Activated CD8-positive, alpha-beta memory T cell treated with anti-CD3 and anti-CD28 coated beads, Interleukin-2, amount 10 ng/mL, durations not matched to agents 7 days and 5 days (primary cell): ENCODE data around the gene PGK1. TPM values are rescaled to one million over a fixed set of nuclear protein-coding genes. Genes with fewer than 3 reads are reported as not detected.
"Not testable (repeated sequence)": the region's sequence is repeated elsewhere in the genome, so short reads cannot be mapped to it uniquely, and the experiment has no call there.

Experiments used
- ATAC-seq: fragments of 150-1000 bp; cut with Tn5 transposase; one replicate; pipeline ENCODE4 v1.10.0; 2021; ENCODE audit warnings: moderate library complexity
- CTCF ChIA-PET: fragments of 350-600 bp; sonication (Branson Sonifier 250); formaldehyde crosslinking; loops from one replicate; lab custom pipeline; 2021; ENCODE audit warnings: antibody characterized with exemption; lab: Charles Lee
- DNase-seq: peaks from one replicate; pipeline ENCODE4 v3.0.0-alpha.2; 2020
- H3K27ac Mint-ChIP-seq: one replicate; pipeline ENCODE4 v1.8.0; 2021; ENCODE audit warnings: mild to moderate bottlenecking, mixed read lengths
- H3K27me3 Mint-ChIP-seq: one replicate; pipeline ENCODE4 v1.8.0; 2021; ENCODE audit warnings: mixed read lengths
- H3K36me3 Mint-ChIP-seq: one replicate; pipeline ENCODE4 v1.8.0; 2021; ENCODE audit warnings: mild to moderate bottlenecking, mixed read lengths
- H3K4me1 Mint-ChIP-seq: one replicate; pipeline ENCODE4 v1.8.0; 2021; ENCODE audit warnings: mixed read lengths
- H3K4me3 Mint-ChIP-seq: one replicate; pipeline ENCODE4 v1.8.0; 2021; ENCODE audit warnings: mild to moderate bottlenecking, moderate library complexity, mixed read lengths
- H3K9me3 Mint-ChIP-seq: one replicate; pipeline ENCODE4 v1.8.0; 2022; ENCODE audit warnings: low read depth, mixed read lengths
- total RNA-seq, 2 experiments: library from RNA; stranded (reverse); gene quantifications; one replicate each; pipeline ENCODE4 v1.2.3, GENCODE V29; 2021

Gene PGK1
- total RNA-seq, 2 experiments from 2014 or later: 782 to 877 TPM

DNA sequence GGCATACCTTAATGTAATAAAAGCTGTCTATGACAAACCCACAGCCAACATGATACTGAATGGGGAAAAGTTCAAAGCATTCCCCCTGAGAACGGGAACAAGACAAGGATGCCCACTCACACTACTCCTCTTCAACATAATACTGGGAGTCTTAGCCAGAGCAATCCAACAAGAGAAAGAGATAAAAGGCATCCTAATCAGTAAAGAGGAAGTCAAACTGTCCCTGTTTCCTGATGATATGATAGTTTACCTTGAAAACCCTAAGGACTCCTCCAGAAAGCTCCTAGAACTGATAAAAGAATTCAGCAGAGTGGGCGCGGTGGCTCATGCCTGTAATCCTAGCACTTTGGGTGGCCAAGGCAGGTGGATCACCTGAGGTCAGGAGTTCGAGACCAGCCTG is 59.1 kb downstream of the PGK1 start:
- H3K4me3 Mint-ChIP-seq, H3K9me3 Mint-ChIP-seq, H3K27ac Mint-ChIP-seq, H3K4me1 Mint-ChIP-seq, DNase-seq, CTCF ChIA-PET, H3K36me3 Mint-ChIP-seq, H3K27me3 Mint-ChIP-seq, ATAC-seq: not testable (repeated sequence)

DNA sequence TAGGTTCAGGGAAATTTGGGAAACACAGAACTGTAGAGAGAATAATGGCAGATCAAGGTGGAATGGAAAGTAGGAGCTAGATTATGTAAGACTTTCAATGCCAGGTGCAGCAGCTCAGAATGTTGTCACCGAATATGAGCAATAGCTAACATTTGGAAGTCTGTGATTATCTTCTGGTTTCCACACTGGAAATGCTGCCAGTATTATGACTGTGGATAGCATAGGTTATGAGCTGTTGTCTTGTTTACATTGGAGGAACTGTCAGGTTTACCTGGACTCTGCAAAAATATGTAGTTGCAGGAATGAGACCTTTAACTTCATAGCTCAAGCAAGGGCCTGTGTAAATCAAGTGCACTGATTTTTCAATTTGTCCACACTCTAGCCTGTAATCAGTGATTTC is 61.4 kb downstream of the PGK1 start:
- Mint-ChIP-seq H3K27me3 (no peaks in the 10 kb centered on the region), H3K4me1 (peaks cover 4% of the 10 kb centered on the region), H3K27ac (no peak overlapping the region), H3K9me3 (no peaks in the 10 kb centered on the region), H3K4me3 (no peak overlapping the region), H3K36me3 (no peaks in the 10 kb centered on the region)
- DNase-seq (no peak), ATAC-seq (no peak)
- CTCF ChIA-PET: no interaction called here

- Mint-ChIP-seq H3K9me3 (no peaks in the 10 kb centered on the region), H3K4me3 (no peak overlapping the region), H3K4me1 (peaks cover 4% of the 10 kb centered on the region), H3K36me3 (no peaks in the 10 kb centered on the region), H3K27ac (no peak overlapping the region), H3K27me3 (no peaks in the 10 kb centered on the region)
- CTCF ChIA-PET: no interaction called here
- ATAC-seq (peak; percentile 39), DNase-seq (no peak)
Observed at GRCh38 chrX:78168065-78168464, 64.0 kb downstream of the PGK1 start.

Other genes with a start within 250 kb of the PGK1 start
- 10 to 100 TPM; 40.1 to 44.4 TPM for gene MAGT1, start 208.8 kb upstream of the PGK1 start, total RNA-seq
- 100 to 1,000 TPM; 256 to 279 TPM for gene COX7B, start 204.8 kb upstream of the PGK1 start, total RNA-seq
- gene ATP7A, start 193.6 kb upstream of the PGK1 start, total RNA-seq: 10 to 100 TPM in 1 of 2 experiments, 1 to 10 TPM in 1; 10.0 to 11.9 TPM
- gene PGAM4, start 134.6 kb upstream of the PGK1 start, total RNA-seq: not detected
- 10 to 100 TPM; 10.0 to 18.5 TPM for gene TAF9B, start 35.4 kb downstream of the PGK1 start, total RNA-seq
- gene CYSLTR1, start 223.4 kb downstream of the PGK1 start, total RNA-seq: 1 to 10 TPM; 1.3 to 2.1 TPM